LNCAP (cell line): ENCODE data around the gene CMTM4.

Source experiments
- TF ChIP-seq, protein P1 (sequence below): fragments of 450-650 bp; IDR thresholded peaks from 2 replicates; pipeline ENCODE4 v1.5.1; 2017; ENCODE audit warnings: mild to moderate bottlenecking

The CMTM4 gene

DNA sequence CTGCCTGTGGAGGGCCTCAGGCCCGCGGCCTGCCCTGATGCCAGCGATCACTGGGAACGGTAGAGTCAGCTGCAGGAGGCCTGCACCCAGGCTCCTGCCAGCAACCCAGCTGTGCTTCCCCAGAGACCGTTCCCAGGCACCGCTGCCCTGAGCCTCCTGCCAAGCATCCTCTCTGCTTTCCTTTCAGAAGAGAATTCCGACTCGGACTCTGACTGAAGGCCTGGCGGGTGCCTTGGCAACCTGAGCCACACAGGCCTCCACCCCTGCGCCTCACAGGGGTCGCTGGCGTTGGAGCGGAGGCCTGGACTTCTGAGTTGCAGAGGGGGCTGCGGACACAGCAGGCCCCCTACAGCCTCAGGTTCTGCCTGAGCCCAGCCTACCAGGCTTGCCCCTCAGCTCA lies 84.1 kb downstream of the CMTM4 start:
- TF ChIP-seq, protein P1, sequence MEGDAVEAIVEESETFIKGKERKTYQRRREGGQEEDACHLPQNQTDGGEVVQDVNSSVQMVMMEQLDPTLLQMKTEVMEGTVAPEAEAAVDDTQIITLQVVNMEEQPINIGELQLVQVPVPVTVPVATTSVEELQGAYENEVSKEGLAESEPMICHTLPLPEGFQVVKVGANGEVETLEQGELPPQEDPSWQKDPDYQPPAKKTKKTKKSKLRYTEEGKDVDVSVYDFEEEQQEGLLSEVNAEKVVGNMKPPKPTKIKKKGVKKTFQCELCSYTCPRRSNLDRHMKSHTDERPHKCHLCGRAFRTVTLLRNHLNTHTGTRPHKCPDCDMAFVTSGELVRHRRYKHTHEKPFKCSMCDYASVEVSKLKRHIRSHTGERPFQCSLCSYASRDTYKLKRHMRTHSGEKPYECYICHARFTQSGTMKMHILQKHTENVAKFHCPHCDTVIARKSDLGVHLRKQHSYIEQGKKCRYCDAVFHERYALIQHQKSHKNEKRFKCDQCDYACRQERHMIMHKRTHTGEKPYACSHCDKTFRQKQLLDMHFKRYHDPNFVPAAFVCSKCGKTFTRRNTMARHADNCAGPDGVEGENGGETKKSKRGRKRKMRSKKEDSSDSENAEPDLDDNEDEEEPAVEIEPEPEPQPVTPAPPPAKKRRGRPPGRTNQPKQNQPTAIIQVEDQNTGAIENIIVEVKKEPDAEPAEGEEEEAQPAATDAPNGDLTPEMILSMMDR: no peak

DNA sequence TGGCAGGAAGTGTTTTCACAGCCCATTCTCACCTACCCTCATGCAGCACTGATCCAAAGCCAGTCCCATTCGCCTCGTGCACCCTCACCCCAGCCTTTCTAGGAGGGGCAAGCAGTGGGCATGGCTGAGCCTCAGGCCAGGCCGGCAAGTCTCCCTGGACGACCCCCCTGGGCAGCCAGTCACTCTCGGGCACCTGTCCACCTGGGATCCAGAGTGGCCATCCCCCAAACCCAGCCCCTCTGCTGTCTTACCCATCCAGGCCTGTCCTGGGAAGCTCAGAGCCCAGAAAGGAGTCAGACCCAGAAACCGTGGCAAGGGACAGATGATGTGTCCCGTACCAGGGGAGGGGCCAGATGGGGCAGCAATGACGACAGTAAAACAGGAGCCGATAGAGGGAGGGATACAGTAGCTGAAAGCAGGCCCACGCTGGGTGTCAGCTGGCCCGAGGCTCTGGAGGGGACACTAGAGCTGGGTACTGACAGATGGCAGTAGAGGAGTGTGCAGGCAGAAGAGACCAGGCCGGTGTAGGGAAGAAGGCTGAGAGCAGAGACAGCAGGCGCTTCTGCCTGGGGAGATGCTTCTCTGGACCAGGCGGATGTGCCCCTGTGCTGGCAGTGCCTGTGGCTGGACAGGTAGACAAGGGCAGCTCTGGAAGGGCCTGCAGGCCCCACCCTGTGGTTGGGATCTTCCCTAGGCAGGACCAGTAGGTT lies 86.3 kb downstream of the CMTM4 start:
- TF ChIP-seq, protein P1: no peak

DNA sequence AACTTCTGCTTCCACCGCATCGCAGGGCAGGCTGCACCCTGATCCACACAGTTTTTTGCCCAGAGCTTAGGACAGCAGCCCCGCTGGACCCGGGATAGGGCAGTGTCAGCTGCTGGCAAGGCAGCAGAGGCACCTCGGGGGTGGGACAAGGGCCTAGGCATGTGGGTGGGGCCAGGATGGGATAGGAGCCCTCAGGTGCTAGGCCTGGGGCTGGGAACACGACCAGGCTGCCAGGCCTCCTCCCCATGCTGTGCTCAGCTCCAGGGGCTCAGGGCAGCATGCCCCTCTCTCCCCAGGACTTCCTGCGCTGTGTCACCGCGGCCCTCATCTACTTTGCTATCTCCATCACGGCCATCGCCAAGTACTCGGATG lies 87.4 kb downstream of the CMTM4 start:
- TF ChIP-seq, protein P1: no peak

DNA sequence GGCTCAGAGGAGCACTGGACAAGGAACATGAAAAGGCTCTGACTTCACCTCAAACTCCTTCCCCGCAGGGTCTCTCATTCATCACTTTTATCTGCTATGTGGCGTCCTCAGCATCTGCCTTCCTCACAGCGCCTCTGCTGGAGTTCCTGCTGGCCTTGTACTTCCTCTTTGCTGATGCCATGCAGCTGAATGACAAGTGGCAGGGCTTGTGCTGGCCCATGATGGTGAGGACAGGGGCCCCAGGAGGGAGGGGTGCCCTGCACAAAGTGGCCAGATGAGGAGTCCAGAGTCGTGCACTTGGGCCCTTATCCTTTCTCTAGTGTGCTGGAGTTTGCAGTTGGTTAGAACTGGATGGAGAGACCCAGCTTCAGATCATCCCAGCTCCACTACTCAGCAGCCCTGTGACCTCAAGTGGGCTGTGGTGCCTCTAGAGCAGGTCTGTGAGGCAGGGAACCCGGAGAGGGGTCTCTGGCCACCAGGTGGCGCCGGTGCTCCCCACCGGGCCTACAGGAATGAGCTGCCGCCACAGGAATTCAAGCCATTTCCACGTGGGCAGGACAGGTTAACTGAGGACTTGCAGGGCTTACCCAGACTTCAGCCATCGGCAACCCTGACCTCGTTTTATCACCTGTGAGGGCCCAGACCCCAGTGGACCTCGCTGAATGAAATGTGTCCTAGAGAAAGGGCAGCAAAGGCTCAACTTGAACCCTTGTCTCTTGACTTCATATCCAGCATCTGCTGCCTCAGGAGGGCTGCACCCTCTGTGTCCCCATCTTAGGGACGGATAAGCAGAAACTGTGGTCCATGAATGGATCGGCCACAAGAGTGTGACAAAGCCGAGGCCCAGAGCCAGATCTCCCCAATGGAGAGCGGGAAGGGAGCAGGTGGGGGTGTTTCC lies 88.1 kb downstream of the CMTM4 start:
- TF ChIP-seq, protein P1: peak; percentile 94

DNA sequence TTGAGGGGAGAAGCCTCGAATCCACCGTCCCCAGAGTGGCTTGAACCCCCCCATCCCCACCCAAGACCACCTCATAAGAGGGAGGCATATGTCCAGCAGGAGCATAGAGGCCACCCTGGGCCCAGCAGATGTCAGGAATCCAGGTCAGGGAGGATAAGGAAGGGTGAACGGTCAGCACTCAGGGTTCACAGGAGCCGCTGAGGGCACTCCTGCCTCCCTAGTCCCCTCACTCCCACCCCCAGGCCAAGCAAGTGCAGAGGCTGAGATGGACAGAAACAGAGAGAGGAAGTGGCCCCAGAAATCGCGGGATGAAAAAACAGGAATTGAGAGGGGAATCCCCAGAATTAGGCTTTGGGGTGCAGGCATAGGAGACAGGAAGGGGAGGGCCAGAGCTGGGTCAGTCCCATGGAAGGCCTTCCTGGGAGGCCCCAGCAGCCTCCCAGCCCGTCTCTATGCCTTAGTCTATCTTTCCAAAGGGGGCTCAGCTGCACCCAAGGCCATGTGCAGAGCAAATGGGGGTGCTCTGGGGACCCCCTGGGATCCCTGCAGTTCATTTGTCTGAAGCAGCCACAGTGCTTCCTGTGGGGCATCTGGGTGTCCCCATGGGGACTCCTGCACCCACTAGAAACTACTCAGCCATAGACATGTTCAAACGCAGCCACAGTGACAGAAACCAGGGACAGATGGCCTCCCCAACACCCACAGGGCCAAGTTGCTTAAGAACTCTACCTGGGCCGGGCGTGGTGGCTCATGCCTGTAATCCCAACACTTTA lies 90.4 kb downstream of the CMTM4 start:
- TF ChIP-seq, protein P1: no peak

DNA sequence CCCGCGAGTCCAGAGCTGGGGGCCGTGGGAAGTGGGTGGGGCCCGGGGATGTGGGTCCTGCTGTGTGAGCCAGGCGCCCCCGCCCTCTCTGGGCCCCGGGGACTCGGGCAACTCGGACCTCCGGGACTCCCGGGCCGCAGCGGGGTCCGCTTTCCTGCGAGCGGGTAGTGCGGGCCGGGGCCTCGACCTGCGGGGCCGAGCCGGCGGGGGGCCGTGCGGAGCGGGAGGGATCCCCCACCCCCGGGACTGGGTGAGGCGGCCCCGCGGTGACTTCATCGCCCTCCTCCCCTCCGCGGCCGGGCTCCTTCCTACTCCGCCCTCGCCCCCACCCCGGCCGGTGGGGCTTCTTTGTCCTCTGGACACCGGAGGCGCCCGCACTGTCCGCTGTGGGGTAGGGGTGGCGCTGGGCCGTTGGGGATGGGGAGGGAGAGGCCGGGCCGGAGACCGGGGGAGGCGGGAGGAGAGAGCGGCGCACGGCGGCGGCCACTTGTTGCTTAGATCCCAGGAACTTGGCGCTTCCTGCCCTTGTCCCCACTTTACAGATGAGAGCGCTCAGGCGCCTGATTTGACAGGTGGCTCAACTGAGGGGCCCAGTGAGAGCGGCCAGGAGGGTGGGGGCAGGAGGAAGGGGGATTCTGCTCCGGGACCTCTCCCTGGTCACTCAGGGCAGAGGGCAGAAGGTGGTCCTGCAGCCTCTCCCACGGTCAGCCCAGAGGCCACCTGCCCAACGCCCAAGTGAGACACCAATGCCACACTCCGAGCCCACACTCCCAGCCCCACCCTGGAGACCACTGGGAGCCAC lies 91.2 kb downstream of the CMTM4 start:
- TF ChIP-seq, protein P1: no peak
